WTC11 (cell line): ENCODE results near the gene NUDT15. TPM values are rescaled to one million over a fixed set of nuclear protein-coding genes. Genes with fewer than 3 reads are reported as not detected.

Experiments used
- ATAC-seq: fragments of 200-7000 bp; cut with Tn5 transposase; 2 replicates; pipeline ENCODE4 v1.10.0; 2021; ENCODE audit warnings: mild to moderate bottlenecking, moderate library complexity
- CTCF ChIA-PET: fragments of 300-600 bp; sonication (Branson Sonifier 250); formaldehyde crosslinking; loops from one replicate; lab custom pipeline; 2021; ENCODE audit warnings: antibody characterized with exemption; lab: Charles Lee
- POLR2A ChIA-PET: fragments of 350-600 bp; sonication (Branson Sonifier 250); formaldehyde crosslinking; loops from one replicate; lab custom pipeline; 2021; ENCODE audit warnings: antibody characterized with exemption; lab: Charles Lee
- DNase-seq: peaks from one replicate; pipeline ENCODE4 v3.0.0; 2021; ENCODE audit warnings: low spot score
- H3K27ac Mint-ChIP-seq: 2 replicates; pipeline ENCODE4 v1.8.0; 2021; ENCODE audit warnings: mixed read lengths
- H3K27me3 Mint-ChIP-seq: 2 replicates; pipeline ENCODE4 v1.8.0; 2021; ENCODE audit warnings: low read depth, mild to moderate bottlenecking, moderate library complexity, mixed read lengths
- H3K36me3 Mint-ChIP-seq: 2 replicates; pipeline ENCODE4 v1.8.0; 2021; ENCODE audit warnings: mixed read lengths
- H3K4me1 Mint-ChIP-seq: 2 replicates; pipeline ENCODE4 v1.8.0; 2022; ENCODE audit warnings: mixed read lengths
- H3K4me3 Mint-ChIP-seq: 2 replicates; pipeline ENCODE4 v1.8.0; 2021; ENCODE audit warnings: mild to moderate bottlenecking, moderate library complexity, mixed read lengths
- H3K9me3 Mint-ChIP-seq: 2 replicates; pipeline ENCODE4 v1.8.0; 2021; ENCODE audit warnings: mixed read lengths
- ATF3 ChIP-seq: sonication (generic); formaldehyde crosslinking; conservative IDR thresholded peaks from 2 replicates; pipeline ENCODE4 v1.8.1; 2022; ENCODE audit warnings: mild to moderate bottlenecking, missing genetic modification reagents
- CREB1 ChIP-seq: sonication (generic); formaldehyde crosslinking; IDR thresholded peaks from 2 replicates; pipeline ENCODE4 v1.8.0; 2023; ENCODE audit warnings: mild to moderate bottlenecking, missing genetic modification reagents
- E2F1 ChIP-seq: sonication (generic); formaldehyde crosslinking; IDR thresholded peaks from 2 replicates; pipeline ENCODE4 v1.8.0; 2022; ENCODE audit warnings: mild to moderate bottlenecking, missing genetic modification reagents
- ETV6 ChIP-seq: sonication (generic); formaldehyde crosslinking; IDR thresholded peaks from 2 replicates; pipeline ENCODE4 v1.8.1; 2022; ENCODE audit warnings: mild to moderate bottlenecking, missing genetic modification reagents
- FOXJ3 ChIP-seq: sonication (generic); formaldehyde crosslinking; IDR thresholded peaks from 2 replicates; pipeline ENCODE4 v1.9.0; 2021; ENCODE audit warnings: missing genetic modification reagents, mild to moderate bottlenecking, borderline replicate concordance
- JAZF1 ChIP-seq: fragments of 250-450 bp; sonication (Bioruptor Pico); IDR thresholded peaks from 2 replicates; pipeline ENCODE4 v1.9.0; 2021; ENCODE audit warnings: moderate library complexity, mild to moderate bottlenecking, inconsistent platforms
- KAT7 ChIP-seq: sonication (generic); formaldehyde crosslinking; IDR thresholded peaks from 2 replicates; pipeline ENCODE4 v1.8.1; 2023; ENCODE audit warnings: missing genetic modification reagents, mild to moderate bottlenecking, borderline replicate concordance
- NFE2L1 ChIP-seq: sonication (generic); formaldehyde crosslinking; IDR thresholded peaks from 2 replicates; pipeline ENCODE4 v1.8.1; 2023; ENCODE audit warnings: missing genetic modification reagents
- NR1H2 ChIP-seq: sonication (generic); formaldehyde crosslinking; IDR thresholded peaks from 2 replicates; pipeline ENCODE4 v1.9.0; 2021; ENCODE audit warnings: mild to moderate bottlenecking, moderate library complexity, missing genetic modification reagents
- NR3C1 ChIP-seq: sonication (generic); formaldehyde crosslinking; conservative IDR thresholded peaks from 2 replicates; pipeline ENCODE4 v1.8.1; 2023; ENCODE audit warnings: low read depth, mild to moderate bottlenecking, missing genetic modification reagents
- PRRX2 ChIP-seq: fragments of 250-450 bp; sonication (Bioruptor Pico); IDR thresholded peaks from 2 replicates; pipeline ENCODE4 v1.8.0; 2021; ENCODE audit warnings: mild to moderate bottlenecking
- SMAD3 ChIP-seq: sonication (generic); formaldehyde crosslinking; IDR thresholded peaks from 2 replicates; pipeline ENCODE4 v1.8.0; 2022; ENCODE audit warnings: missing genetic modification reagents, mild to moderate bottlenecking, borderline replicate concordance
- SOX15 ChIP-seq: fragments of 250-450 bp; sonication (Bioruptor Pico); IDR thresholded peaks from 2 replicates; pipeline ENCODE4 v1.9.0; 2021; ENCODE audit warnings: mild to moderate bottlenecking
- TCF7 ChIP-seq: sonication (generic); formaldehyde crosslinking; IDR thresholded peaks from 2 replicates; pipeline ENCODE4 v1.8.0; 2022; ENCODE audit warnings: mild to moderate bottlenecking, low read depth, missing genetic modification reagents, moderate library complexity
- TEAD1 ChIP-seq: sonication (generic); formaldehyde crosslinking; IDR thresholded peaks from 2 replicates; pipeline ENCODE4 v1.8.0; 2022; ENCODE audit warnings: mild to moderate bottlenecking, missing genetic modification reagents
- TP53 ChIP-seq: sonication (generic); formaldehyde crosslinking; IDR thresholded peaks from 2 replicates; pipeline ENCODE4 v1.8.1; 2023; ENCODE audit warnings: mild to moderate bottlenecking, missing genetic modification reagents
- ZNF423 ChIP-seq: fragments of 250-450 bp; sonication (Bioruptor Pico); IDR thresholded peaks from 2 replicates; pipeline ENCODE4 v2.1.2; 2022; ENCODE audit warnings: mild to moderate bottlenecking, moderate library complexity
- ZNF532 ChIP-seq: fragments of 250-450 bp; sonication (Bioruptor Pico); IDR thresholded peaks from 2 replicates; pipeline ENCODE4 v1.9.0; 2021; ENCODE audit warnings: mild to moderate bottlenecking, borderline replicate concordance
- total RNA-seq: library from RNA; stranded (reverse); gene quantifications from 3 replicates; pipeline ENCODE4 v1.2.3, GENCODE V29; 2021
- TF ChIP-seq, protein P1 (sequence below): sonication (generic); formaldehyde crosslinking; IDR thresholded peaks from 2 replicates; pipeline ENCODE4 v1.8.1; 2023; ENCODE audit warnings: mild to moderate bottlenecking, missing genetic modification reagents, borderline replicate concordance
- TF ChIP-seq, protein P2 (sequence below): sonication (generic); formaldehyde crosslinking; IDR thresholded peaks from 2 replicates; pipeline ENCODE4 v1.8.1; 2023; ENCODE audit warnings: mild to moderate bottlenecking, missing genetic modification reagents

NUDT15 gene
- total RNA-seq, 1 experiment from 2014 or later, result 48.8 TPM

DNA sequence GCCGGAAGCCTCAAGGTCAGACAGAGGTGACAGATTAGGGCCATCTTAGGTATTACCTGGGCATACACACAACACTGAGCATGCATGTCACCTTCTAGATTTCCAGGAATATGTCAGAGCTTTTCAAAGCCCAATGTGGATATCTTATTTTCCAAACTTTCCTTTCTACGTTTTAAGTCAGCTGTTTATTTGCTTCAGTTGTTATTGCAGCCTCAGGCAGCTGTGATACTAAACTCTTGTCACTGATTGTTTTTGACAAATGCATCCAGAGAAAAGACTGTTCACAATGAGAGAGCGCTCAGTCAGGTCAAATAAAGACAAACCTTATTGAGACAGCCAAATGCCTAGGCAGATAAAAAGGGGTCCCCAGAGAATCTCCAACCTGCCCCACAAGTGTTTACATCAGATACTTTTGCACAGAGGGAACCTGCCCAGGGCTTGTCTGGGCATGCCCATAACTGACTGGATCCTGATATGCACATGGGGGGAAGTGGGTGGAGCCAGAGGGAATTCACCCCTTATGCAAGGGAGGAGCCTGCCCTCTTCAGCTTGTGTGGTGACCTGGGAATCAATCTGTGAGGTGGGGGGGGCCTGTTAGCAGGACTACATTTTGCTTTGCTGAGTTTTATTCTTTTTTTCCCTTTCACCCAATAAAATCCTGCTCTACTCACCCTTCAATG lies 28.9 kb downstream of the NUDT15 start:
- TF ChIP-seq NR1H2 (CRISPR knock-in tag) (no peak), TCF7 (CRISPR knock-in tag) (no peak), KAT7 (no peak), PRRX2 (CRISPR knock-in tag) (no peak), SMAD3 (CRISPR knock-in tag) (no peak), JAZF1 (CRISPR knock-in tag) (no peak), E2F1 (CRISPR knock-in tag) (no peak), TEAD1 (no peak), TP53 (no peak), NR3C1 (CRISPR knock-in tag) (no peak)
- ATAC-seq (peak; percentile 39; the same call in 1 of the 2 replicates), DNase-seq (no peak)
- Mint-ChIP-seq H3K36me3 (peaks cover 96% of the 10 kb centered on the region), H3K4me1 (no peaks in the 10 kb centered on the region), H3K9me3 (peaks cover 81% of the 10 kb centered on the region), H3K27me3 (peaks cover 8% of the 10 kb centered on the region), H3K27ac (no peak overlapping the region; the same call in 1 of the 2 replicates), H3K4me3 (no peak overlapping the region)
- POLR2A ChIA-PET, result no interaction called here
- CTCF ChIA-PET, result interaction anchor here (1.5 kb wide), 1 partner anchor 29 kb away, joined by 5 read pairs; the partner anchor contains the start of gene NUDT15

DNA sequence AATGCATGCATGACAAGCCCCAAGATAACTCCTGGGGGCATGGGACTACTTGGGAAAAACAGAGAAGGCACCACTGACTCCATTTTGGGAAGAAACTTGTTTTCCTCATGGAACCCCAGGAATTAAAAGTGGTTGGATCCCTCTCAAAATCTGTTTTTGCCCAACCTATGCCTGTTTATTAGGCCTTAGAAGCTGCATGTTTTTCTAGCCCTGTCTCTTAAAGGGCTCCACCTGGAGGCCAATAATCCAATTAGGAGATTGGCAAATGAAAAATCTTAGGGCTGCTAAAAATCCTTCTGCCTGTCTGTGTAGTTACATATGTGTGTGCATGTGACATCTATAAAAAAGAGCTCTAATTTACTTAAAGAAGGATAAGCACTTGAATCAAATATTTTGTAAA lies 30.5 kb downstream of the NUDT15 start:
- Mint-ChIP-seq H3K36me3 (peaks cover 99% of the 10 kb centered on the region), H3K9me3 (peaks cover 85% of the 10 kb centered on the region), H3K4me3 (no peak overlapping the region), H3K27me3 (peaks cover 12% of the 10 kb centered on the region), H3K27ac (no peak overlapping the region), H3K4me1 (no peaks in the 10 kb centered on the region)
- ATAC-seq (no peak), DNase-seq (no peak)
- POLR2A ChIA-PET, result no interaction called here
- TF ChIP-seq FOXJ3 (no peak), CREB1 (CRISPR knock-in tag) (no peak)
- CTCF ChIA-PET, result no interaction called here

GRCh38 chr13:48068952-48069351 lies 31.4 kb downstream of the NUDT15 start:
- Mint-ChIP-seq H3K9me3 (peaks cover 94% of the 10 kb centered on the region), H3K4me3 (no peak overlapping the region), H3K36me3 (peaks cover 100% of the 10 kb centered on the region), H3K4me1 (no peaks in the 10 kb centered on the region), H3K27me3 (peaks cover 12% of the 10 kb centered on the region), H3K27ac (no peak overlapping the region)
- ATAC-seq (no peak), DNase-seq (no peak)
- TF ChIP-seq ETV6 (CRISPR knock-in tag) (no peak), SOX15 (CRISPR knock-in tag) (no peak), ZNF423 (CRISPR knock-in tag) (no peak), NFE2L1 (CRISPR knock-in tag) (no peak), ATF3 (CRISPR knock-in tag) (no peak), ZNF532 (CRISPR knock-in tag) (no peak)
- TF ChIP-seq, protein P1, sequence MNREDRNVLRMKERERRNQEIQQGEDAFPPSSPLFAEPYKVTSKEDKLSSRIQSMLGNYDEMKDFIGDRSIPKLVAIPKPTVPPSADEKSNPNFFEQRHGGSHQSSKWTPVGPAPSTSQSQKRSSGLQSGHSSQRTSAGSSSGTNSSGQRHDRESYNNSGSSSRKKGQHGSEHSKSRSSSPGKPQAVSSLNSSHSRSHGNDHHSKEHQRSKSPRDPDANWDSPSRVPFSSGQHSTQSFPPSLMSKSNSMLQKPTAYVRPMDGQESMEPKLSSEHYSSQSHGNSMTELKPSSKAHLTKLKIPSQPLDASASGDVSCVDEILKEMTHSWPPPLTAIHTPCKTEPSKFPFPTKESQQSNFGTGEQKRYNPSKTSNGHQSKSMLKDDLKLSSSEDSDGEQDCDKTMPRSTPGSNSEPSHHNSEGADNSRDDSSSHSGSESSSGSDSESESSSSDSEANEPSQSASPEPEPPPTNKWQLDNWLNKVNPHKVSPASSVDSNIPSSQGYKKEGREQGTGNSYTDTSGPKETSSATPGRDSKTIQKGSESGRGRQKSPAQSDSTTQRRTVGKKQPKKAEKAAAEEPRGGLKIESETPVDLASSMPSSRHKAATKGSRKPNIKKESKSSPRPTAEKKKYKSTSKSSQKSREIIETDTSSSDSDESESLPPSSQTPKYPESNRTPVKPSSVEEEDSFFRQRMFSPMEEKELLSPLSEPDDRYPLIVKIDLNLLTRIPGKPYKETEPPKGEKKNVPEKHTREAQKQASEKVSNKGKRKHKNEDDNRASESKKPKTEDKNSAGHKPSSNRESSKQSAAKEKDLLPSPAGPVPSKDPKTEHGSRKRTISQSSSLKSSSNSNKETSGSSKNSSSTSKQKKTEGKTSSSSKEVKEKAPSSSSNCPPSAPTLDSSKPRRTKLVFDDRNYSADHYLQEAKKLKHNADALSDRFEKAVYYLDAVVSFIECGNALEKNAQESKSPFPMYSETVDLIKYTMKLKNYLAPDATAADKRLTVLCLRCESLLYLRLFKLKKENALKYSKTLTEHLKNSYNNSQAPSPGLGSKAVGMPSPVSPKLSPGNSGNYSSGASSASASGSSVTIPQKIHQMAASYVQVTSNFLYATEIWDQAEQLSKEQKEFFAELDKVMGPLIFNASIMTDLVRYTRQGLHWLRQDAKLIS, result no peak
- TF ChIP-seq, protein P2, sequence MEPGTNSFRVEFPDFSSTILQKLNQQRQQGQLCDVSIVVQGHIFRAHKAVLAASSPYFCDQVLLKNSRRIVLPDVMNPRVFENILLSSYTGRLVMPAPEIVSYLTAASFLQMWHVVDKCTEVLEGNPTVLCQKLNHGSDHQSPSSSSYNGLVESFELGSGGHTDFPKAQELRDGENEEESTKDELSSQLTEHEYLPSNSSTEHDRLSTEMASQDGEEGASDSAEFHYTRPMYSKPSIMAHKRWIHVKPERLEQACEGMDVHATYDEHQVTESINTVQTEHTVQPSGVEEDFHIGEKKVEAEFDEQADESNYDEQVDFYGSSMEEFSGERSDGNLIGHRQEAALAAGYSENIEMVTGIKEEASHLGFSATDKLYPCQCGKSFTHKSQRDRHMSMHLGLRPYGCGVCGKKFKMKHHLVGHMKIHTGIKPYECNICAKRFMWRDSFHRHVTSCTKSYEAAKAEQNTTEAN (CRISPR knock-in tag), result no peak
- POLR2A ChIA-PET, result no interaction called here
- CTCF ChIA-PET, result no interaction called here
